NCI-H345 (cell line): ENCODE measurements around the gene MAD2L2.

Experiments
- DNase-seq: peaks from one replicate; lab custom pipeline; 2025; lab: John Stamatoyannopoulos, UW

The MAD2L2 gene

DNA sequence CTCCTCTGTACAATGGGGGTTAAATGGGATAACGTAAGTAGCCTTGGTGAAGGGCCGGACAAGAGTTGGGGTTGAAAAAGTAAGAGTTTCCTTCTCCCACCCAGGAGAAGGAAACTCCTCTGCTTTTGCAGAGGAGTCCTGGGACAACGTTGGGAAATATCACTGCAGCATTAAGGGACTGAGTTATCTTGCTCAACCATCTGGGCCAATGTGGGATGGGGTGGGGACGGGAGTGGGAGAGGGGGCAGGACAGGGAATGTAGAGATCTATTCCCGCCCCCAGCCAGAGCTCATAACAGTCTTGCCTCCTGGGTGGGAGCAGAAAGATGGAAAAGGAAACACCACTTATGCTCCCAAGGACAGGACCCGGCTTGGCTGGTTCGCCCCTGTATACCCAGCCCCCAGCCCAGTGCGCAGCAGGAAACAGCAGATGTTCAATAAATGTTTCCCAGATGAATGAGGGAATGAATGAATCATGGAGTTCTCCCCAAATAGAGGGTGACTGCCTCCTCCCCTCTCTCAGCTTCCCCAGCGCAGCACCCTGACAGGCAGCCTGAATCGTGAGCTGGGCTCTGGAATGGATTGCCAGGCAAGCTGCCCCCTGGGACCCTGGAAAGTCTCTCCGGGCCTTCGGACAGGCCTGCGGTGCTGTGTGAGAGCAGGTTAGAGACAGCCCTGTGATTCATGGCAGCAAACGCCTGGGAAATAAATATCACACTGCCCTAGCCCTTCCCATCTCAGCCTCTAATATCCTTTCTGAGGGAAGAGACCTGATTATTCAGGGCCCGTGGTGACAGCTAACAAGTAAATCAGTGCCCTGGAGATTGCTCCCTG, 51.5 kb downstream of the MAD2L2 start:
- no peak for DNase-seq

DNA sequence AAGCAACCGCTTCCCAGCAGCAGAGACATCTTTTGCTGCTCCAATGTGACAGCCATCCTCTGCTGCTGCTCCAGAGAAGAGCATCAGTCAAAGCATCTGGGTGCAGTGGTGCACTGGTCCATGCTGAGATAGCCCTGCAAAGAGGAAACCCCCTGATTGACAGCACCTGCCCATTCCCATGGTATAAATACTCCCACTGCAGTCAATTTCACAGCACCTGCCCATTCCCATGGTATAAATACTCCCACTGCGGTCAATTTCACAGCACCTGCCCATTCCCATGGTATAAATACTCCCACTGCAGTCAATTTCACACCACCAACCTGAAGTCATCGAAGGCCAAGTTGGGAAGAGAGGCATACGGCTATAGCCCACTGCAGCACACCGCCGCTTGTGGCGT, 52.2 kb downstream of the MAD2L2 start:
- no peak for DNase-seq

DNA sequence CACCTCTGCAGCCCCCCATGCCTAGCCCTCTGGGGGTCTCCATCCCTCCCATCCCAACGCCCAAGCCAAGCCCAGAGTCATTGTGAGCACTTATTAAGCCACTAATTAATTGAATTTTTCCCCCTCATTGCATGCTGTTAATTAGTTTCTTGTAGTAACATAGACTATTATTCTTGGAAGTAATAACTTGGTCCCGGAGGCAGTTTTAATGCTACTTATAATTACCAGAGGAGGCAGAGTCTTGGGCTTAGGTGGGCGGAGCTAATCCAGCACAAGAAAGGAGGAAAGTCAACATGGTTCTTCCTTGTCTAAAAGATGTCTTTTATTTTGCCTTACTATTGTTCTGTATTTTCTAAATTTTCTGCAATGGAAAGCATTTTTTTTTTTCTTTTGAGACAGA, 54.4 kb downstream of the MAD2L2 start:
- DNase-seq, result no peak
